ENCODE results near the gene PKNOX1. TPM values are rescaled to one million over a fixed set of nuclear protein-coding genes. Genes with fewer than 3 reads are reported as not detected.
"Not testable (repeated sequence)": the region's sequence is repeated elsewhere in the genome, so short reads cannot be mapped to it uniquely, and the experiment has no call there.

Gene PKNOX1
- total RNA-seq, 2 experiments from 2014 or later, result 22.0 to 31.3 TPM

GRCh38 chr21:42983103-42983502 lies 8.7 kb downstream of the PKNOX1 start:
- DNase-seq (no peak), ATAC-seq (peak; percentile 72)
- Mint-ChIP-seq H3K4me1 (peaks cover 32% of the 10 kb centered on the region), H3K27me3 (no peaks in the 10 kb centered on the region), H3K4me3 (no peak overlapping the region), H3K9me3 (ENCODE audit: low read depth) (no peaks in the 10 kb centered on the region), H3K27ac (peak overlapping the region; percentile 20), H3K36me3 (peaks cover 10% of the 10 kb centered on the region)
- CTCF ChIA-PET, result no interaction called here

- Mint-ChIP-seq H3K4me3 (no peak overlapping the region), H3K27ac (no peak overlapping the region)
- CTCF ChIA-PET, result no interaction called here
These were observed 9.5 kb downstream of the PKNOX1 start for GRCh38 chr21:42983869-42984268.

GRCh38 chr21:42986125-42986783 lies 11.9 kb downstream of the PKNOX1 start:
- Mint-ChIP-seq H3K36me3 (peaks cover 3% of the 10 kb centered on the region), H3K27ac (no peak overlapping the region), H3K9me3 (ENCODE audit: low read depth) (no peaks in the 10 kb centered on the region), H3K4me3 (no peak overlapping the region), H3K4me1 (peaks cover 45% of the 10 kb centered on the region), H3K27me3 (no peaks in the 10 kb centered on the region)
- CTCF ChIA-PET, result no interaction called here
- DNase-seq (no peak), ATAC-seq (no peak)

More at GRCh38 chr21:42983869-42984268, 9.5 kb downstream of the PKNOX1 start:
- H3K36me3 Mint-ChIP-seq, result peaks cover 8% of the 10 kb centered on the region
- H3K9me3 Mint-ChIP-seq (ENCODE audit: low read depth), result no peaks in the 10 kb centered on the region
- no peak for ATAC-seq
- peaks cover 32% of the 10 kb centered on the region for H3K4me1 Mint-ChIP-seq
- DNase-seq, result no peak
- H3K27me3 Mint-ChIP-seq, result no peaks in the 10 kb centered on the region

GRCh38 chr21:42988236-42988965 lies 14.0 kb downstream of the PKNOX1 start:
- Mint-ChIP-seq H3K9me3 (ENCODE audit: low read depth) (no peaks in the 10 kb centered on the region), H3K27ac (no peak overlapping the region), H3K4me1 (peaks cover 41% of the 10 kb centered on the region), H3K4me3 (no peak overlapping the region), H3K27me3 (no peaks in the 10 kb centered on the region), H3K36me3 (no peaks in the 10 kb centered on the region)
- ATAC-seq (no peak), DNase-seq (no peak)
- CTCF ChIA-PET, result no interaction called here

GRCh38 chr21:42989370-42989769 lies 15.0 kb downstream of the PKNOX1 start:
- H3K27me3 Mint-ChIP-seq; CTCF ChIA-PET; DNase-seq; ATAC-seq; H3K4me3 Mint-ChIP-seq; H3K9me3 Mint-ChIP-seq (ENCODE audit: low read depth); H3K36me3 Mint-ChIP-seq: not testable (repeated sequence)
- peak overlapping the region; percentile 57 for H3K27ac Mint-ChIP-seq
- H3K4me1 Mint-ChIP-seq, result peaks cover 37% of the 10 kb centered on the region

GRCh38 chr21:42989816-42990650 lies 15.7 kb downstream of the PKNOX1 start:
- Mint-ChIP-seq H3K36me3 (no peaks in the 10 kb centered on the region), H3K27ac (peak overlapping the region; percentile 59), H3K27me3 (no peaks in the 10 kb centered on the region), H3K4me3 (no peak overlapping the region), H3K4me1 (peaks cover 37% of the 10 kb centered on the region), H3K9me3 (ENCODE audit: low read depth) (no peaks in the 10 kb centered on the region)
- DNase-seq, result peak; percentile 58
- ATAC-seq, result peak; percentile 45
- CTCF ChIA-PET, result no interaction called here

- Mint-ChIP-seq H3K36me3 (peaks cover 1% of the 10 kb centered on the region), H3K4me1 (peaks cover 34% of the 10 kb centered on the region), H3K9me3 (ENCODE audit: low read depth) (no peaks in the 10 kb centered on the region), H3K4me3 (no peak overlapping the region), H3K27me3 (no peaks in the 10 kb centered on the region), H3K27ac (no peak overlapping the region)
- DNase-seq (no peak), ATAC-seq (no peak)
- CTCF ChIA-PET, result no interaction called here
These were observed 17.8 kb downstream of the PKNOX1 start for GRCh38 chr21:42991992-42992740.

- Mint-ChIP-seq H3K27ac (no peak overlapping the region), H3K9me3 (ENCODE audit: low read depth) (no peaks in the 10 kb centered on the region), H3K4me3 (no peak overlapping the region), H3K4me1 (peaks cover 33% of the 10 kb centered on the region), H3K27me3 (no peaks in the 10 kb centered on the region), H3K36me3 (peaks cover 10% of the 10 kb centered on the region)
- no peak for DNase-seq
- no peak for ATAC-seq
- CTCF ChIA-PET, result no interaction called here
These were observed 18.8 kb downstream of the PKNOX1 start for GRCh38 chr21:42993051-42993712.

- Mint-ChIP-seq H3K27ac (no peak overlapping the region), H3K27me3 (no peaks in the 10 kb centered on the region), H3K36me3 (peaks cover 35% of the 10 kb centered on the region), H3K4me1 (peaks cover 12% of the 10 kb centered on the region), H3K9me3 (ENCODE audit: low read depth) (peaks cover 11% of the 10 kb centered on the region), H3K4me3 (no peak overlapping the region)
- CTCF ChIA-PET, result no interaction called here
- DNase-seq, result peak; percentile 53
- peak; percentile 71 for ATAC-seq
These were observed 22.7 kb downstream of the PKNOX1 start for GRCh38 chr21:42997053-42997452.

GRCh38 chr21:42997983-42998382 lies 23.6 kb downstream of the PKNOX1 start:
- H3K27me3 Mint-ChIP-seq, ATAC-seq, H3K4me1 Mint-ChIP-seq, CTCF ChIA-PET, H3K4me3 Mint-ChIP-seq, DNase-seq, H3K27ac Mint-ChIP-seq: not testable (repeated sequence)
- H3K9me3 Mint-ChIP-seq (ENCODE audit: low read depth), result peaks cover 11% of the 10 kb centered on the region
- peaks cover 35% of the 10 kb centered on the region for H3K36me3 Mint-ChIP-seq

GRCh38 chr21:42999152-42999551 lies 24.8 kb downstream of the PKNOX1 start:
- DNase-seq, H3K4me3 Mint-ChIP-seq, H3K4me1 Mint-ChIP-seq, CTCF ChIA-PET, H3K27me3 Mint-ChIP-seq, ATAC-seq, H3K27ac Mint-ChIP-seq: not testable (repeated sequence)
- Mint-ChIP-seq H3K9me3 (ENCODE audit: low read depth) (peaks cover 11% of the 10 kb centered on the region), H3K36me3 (peaks cover 35% of the 10 kb centered on the region)

GRCh38 chr21:43000041-43000440 lies 25.7 kb downstream of the PKNOX1 start:
- DNase-seq, H3K4me1 Mint-ChIP-seq, ATAC-seq, H3K4me3 Mint-ChIP-seq, H3K27me3 Mint-ChIP-seq, H3K27ac Mint-ChIP-seq, CTCF ChIA-PET: not testable (repeated sequence)
- Mint-ChIP-seq H3K36me3 (peaks cover 36% of the 10 kb centered on the region), H3K9me3 (ENCODE audit: low read depth) (peaks cover 11% of the 10 kb centered on the region)

- CTCF ChIA-PET, result no interaction called here
- H3K9me3 Mint-ChIP-seq (ENCODE audit: low read depth), result peaks cover 11% of the 10 kb centered on the region
- H3K27me3 Mint-ChIP-seq, result no peaks in the 10 kb centered on the region
These were observed 27.0 kb downstream of the PKNOX1 start for GRCh38 chr21:43001316-43001715.

More at GRCh38 chr21:43001316-43001715, 27.0 kb downstream of the PKNOX1 start:
- DNase-seq (no peak), ATAC-seq (no peak)
- Mint-ChIP-seq H3K27ac (no peak overlapping the region), H3K4me3 (no peak overlapping the region), H3K36me3 (peaks cover 38% of the 10 kb centered on the region), H3K4me1 (peaks cover 6% of the 10 kb centered on the region)

Data from activated CD8-positive, alpha-beta memory T cell treated with anti-CD3 and anti-CD28 coated beads, Interleukin-2, amount 10 ng/mL, durations not matched to agents 7 days and 5 days (primary cell).